SK-N-SH (cell line): Measurements from ENCODE around the gene RAB8B.

Source experiments
- CHD2 ChIP-seq: fragments of 150-350 bp; IDR thresholded peaks from 2 replicates; pipeline ENCODE4 v1.6.1; 2018; ENCODE audit warnings: low read length; ENCODE audit not compliant: partially characterized antibody
- CTCF ChIP-seq: fragments of 200-600 bp; sonication (generic); IDR thresholded peaks from 2 replicates; pipeline ENCODE4 v1.6.1; 2017; ENCODE audit warnings: antibody characterized with exemption, mild to moderate bottlenecking, moderate library complexity
- EP300 ChIP-seq, 2 experiments: IDR thresholded peaks; 2 replicates each; pipeline versions ENCODE4 v1.4.0 to v1.6.1; 2012; ENCODE audit warnings: borderline replicate concordance in 1 of 2, low read depth in 1 of 2, low read length in 1 of 2
- FOXJ3 ChIP-seq: sonication (generic); formaldehyde crosslinking; IDR thresholded peaks from 2 replicates; pipeline ENCODE4 v1.5.1; 2020; ENCODE audit warnings: mild to moderate bottlenecking, missing genetic modification reagents
- GABPA ChIP-seq: IDR thresholded peaks from 2 replicates; pipeline ENCODE4 v1.4.0; 2012; ENCODE audit warnings: low read depth, mild to moderate bottlenecking
- JUND ChIP-seq: IDR thresholded peaks from 2 replicates; pipeline ENCODE4 v1.4.0; 2012
- MAX ChIP-seq: IDR thresholded peaks from 2 replicates; pipeline ENCODE4 v1.4.0; 2012; ENCODE audit warnings: low read depth
- MXI1 ChIP-seq: IDR thresholded peaks from 2 replicates; pipeline ENCODE4 v1.6.1; 2012; ENCODE audit warnings: mild to moderate bottlenecking, low read depth, low read length, improper control_type of control experiment
- POLR2AphosphoS5 ChIP-seq: IDR thresholded peaks from 2 replicates; pipeline ENCODE4 v1.6.1; 2012; ENCODE audit warnings: low read depth, low read length
- RAD21 ChIP-seq: IDR thresholded peaks from 2 replicates; pipeline ENCODE4 v1.6.1; 2012; ENCODE audit warnings: mild to moderate bottlenecking, low read length
- REST ChIP-seq: IDR thresholded peaks from 2 replicates; pipeline ENCODE4 v1.6.1; 2012; ENCODE audit warnings: mild to moderate bottlenecking, low read depth, low read length, moderate library complexity
- RFX5 ChIP-seq: IDR thresholded peaks from 2 replicates; pipeline ENCODE4 v1.6.1; 2012; ENCODE audit warnings: mild to moderate bottlenecking, improper control_type of control experiment, low read length
- USF2 ChIP-seq: fragments of 150-350 bp; IDR thresholded peaks from 2 replicates; pipeline ENCODE4 v1.6.1; 2017; ENCODE audit warnings: antibody characterized with exemption, low read length, low read depth, borderline replicate concordance
- YY1 ChIP-seq: IDR thresholded peaks from 2 replicates; pipeline ENCODE4 v1.4.0; 2012; ENCODE audit warnings: low read depth, mild to moderate bottlenecking

- no peak for TF ChIP-seq CTCF
- no peak for TF ChIP-seq REST
- no peak for TF ChIP-seq RFX5
- no peak for TF ChIP-seq RAD21
- TF ChIP-seq EP300 (IDR thresholded peaks at IDR 0.05; ENCODE audit: borderline replicate concordance in 1 of 2, low read depth in 1 of 2, low read length in 1 of 2) = no peak
- no peak for TF ChIP-seq POLR2AphosphoS5
- no peak for TF ChIP-seq FOXJ3 (CRISPR knock-in tag)
- TF ChIP-seq MXI1 = no peak
- TF ChIP-seq MAX = no peak
- TF ChIP-seq YY1 = no peak
- TF ChIP-seq USF2 = no peak
- TF ChIP-seq GABPA = no peak
- TF ChIP-seq JUND = no peak
- TF ChIP-seq CHD2 = no peak
Measured at GRCh38 chr15:63155486-63155885, 33.9 kb upstream of the RAB8B start.
